Measurements from ENCODE around the gene CZIB.

The CZIB gene

GRCh38 chr1:53182716-53183094 is 37.7 kb downstream of the CZIB start:
- no peak for TF ChIP-seq CTCF (IDR thresholded peaks at IDR 0.05; ENCODE audit: low read depth, low read length)
- DNase-seq (ENCODE audit: low read depth, low spot score) = no peak
- in situ Hi-C loops (cut with HindIII; ENCODE audit: low sequenced_read_pairs) = no loop called here
- no peak overlapping the region for H3K4me3 ChIP-seq (ENCODE audit: low read depth, low read length)

- peak; percentile 73 for TF ChIP-seq CTCF (IDR thresholded peaks at IDR 0.05; ENCODE audit: low read depth, low read length)
- DNase-seq (ENCODE audit: low read depth, low spot score) = peak; percentile 77
- no peak overlapping the region for H3K4me3 ChIP-seq (ENCODE audit: low read depth, low read length)
- in situ Hi-C loops (cut with HindIII; ENCODE audit: low sequenced_read_pairs) = no loop called here
Measured at GRCh38 chr1:53182111-53182593, 38.3 kb downstream of the CZIB start.

GRCh38 chr1:53180951-53181350 is 39.5 kb downstream of the CZIB start:
- TF ChIP-seq CTCF (IDR thresholded peaks at IDR 0.05; ENCODE audit: low read depth, low read length) = no peak
- DNase-seq (ENCODE audit: low read depth, low spot score) = no peak
- no peak overlapping the region for H3K4me3 ChIP-seq (ENCODE audit: low read depth, low read length)
- in situ Hi-C loops (cut with HindIII; ENCODE audit: low sequenced_read_pairs) = no loop called here

GRCh38 chr1:53180226-53180625 is 40.2 kb downstream of the CZIB start:
- in situ Hi-C loops (cut with HindIII; ENCODE audit: low sequenced_read_pairs) = no loop called here
- TF ChIP-seq CTCF (IDR thresholded peaks at IDR 0.05; ENCODE audit: low read depth, low read length) = no peak
- no peak for DNase-seq (ENCODE audit: low read depth, low spot score)
- H3K4me3 ChIP-seq (ENCODE audit: low read depth, low read length) = no peak overlapping the region

- H3K4me3 ChIP-seq (ENCODE audit: low read depth, low read length) = no peak overlapping the region
- TF ChIP-seq CTCF (IDR thresholded peaks at IDR 0.05; ENCODE audit: low read depth, low read length) = peak; percentile 40
- in situ Hi-C loops (cut with HindIII; ENCODE audit: low sequenced_read_pairs) = no loop called here
- no peak for DNase-seq (ENCODE audit: low read depth, low spot score)
Measured at GRCh38 chr1:53176452-53177208, 43.8 kb downstream of the CZIB start.

GRCh38 chr1:53174971-53175913 is 45.2 kb downstream of the CZIB start:
- in situ Hi-C loops (cut with HindIII; ENCODE audit: low sequenced_read_pairs) = no loop called here
- DNase-seq (ENCODE audit: low read depth, low spot score) = peak; percentile 29
- no peak for TF ChIP-seq CTCF (IDR thresholded peaks at IDR 0.05; ENCODE audit: low read depth, low read length)
- no peak overlapping the region for H3K4me3 ChIP-seq (ENCODE audit: low read depth, low read length)

Data from astrocyte of the spinal cord (primary cell).